ENCODE data around the gene SERGEF. TPM values are rescaled to one million over a fixed set of nuclear protein-coding genes. Genes with fewer than 3 reads are reported as not detected.

Gene SERGEF
- total RNA-seq, 1 donor from 2014 or later: 26.2 TPM

DNA sequence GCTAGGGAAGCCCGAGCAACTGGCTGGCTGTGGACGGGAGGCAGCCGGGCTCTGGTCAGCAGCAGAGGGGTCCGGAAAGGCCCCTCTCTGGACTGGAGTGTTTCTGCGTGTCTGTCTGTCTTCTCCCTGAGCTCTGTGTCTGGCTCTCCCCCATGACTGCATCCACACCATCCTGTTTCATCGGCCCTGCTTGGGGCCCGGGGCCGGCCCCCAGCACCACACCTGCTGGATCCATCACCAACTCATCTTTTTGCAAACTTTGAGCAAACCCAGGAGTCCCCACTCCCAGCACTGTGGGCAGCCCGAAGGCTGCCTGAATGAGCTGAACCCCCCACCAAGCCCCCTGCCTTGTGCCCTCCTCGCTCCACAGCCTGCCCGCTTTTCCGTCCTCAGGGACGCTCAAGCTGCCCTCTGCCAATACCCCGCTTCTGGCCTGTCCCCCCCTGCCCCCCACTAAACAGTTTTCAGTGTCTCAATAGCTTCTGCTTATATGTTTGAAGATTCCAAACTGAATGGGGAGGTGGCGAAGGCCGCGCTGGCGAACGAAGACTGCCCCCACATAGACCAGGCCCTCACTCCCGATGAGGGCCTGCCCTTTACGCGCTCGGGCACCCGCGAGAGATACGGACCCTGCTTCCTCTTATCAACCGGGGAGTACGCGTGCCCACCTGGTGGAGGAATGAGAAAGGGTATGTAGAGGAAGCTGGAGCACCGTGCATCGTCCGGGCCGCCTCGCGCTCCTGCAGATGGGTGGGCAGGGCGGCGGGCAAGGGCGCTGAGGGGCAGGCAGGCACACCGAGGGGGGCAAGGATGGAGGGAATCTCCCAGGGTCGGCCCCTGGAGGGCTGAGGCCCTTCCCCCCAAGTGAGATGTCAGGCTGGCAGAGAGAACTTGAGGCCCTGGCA lies 233.6 kb downstream of the SERGEF start:
- H3K4me3 Mint-ChIP-seq: no peak overlapping the region
- H3K27me3 Mint-ChIP-seq: no peaks in the 10 kb centered on the region
- no peaks in the 10 kb centered on the region for H3K36me3 Mint-ChIP-seq (ENCODE audit: low read depth)
- no peaks in the 10 kb centered on the region for H3K9me3 Mint-ChIP-seq
- no peak overlapping the region for H3K27ac Mint-ChIP-seq
- DNase-seq: no peak
- H3K4me1 Mint-ChIP-seq: no peaks in the 10 kb centered on the region
- intact Hi-C loops (cut with micrococcal nuclease): no loop called here

DNA sequence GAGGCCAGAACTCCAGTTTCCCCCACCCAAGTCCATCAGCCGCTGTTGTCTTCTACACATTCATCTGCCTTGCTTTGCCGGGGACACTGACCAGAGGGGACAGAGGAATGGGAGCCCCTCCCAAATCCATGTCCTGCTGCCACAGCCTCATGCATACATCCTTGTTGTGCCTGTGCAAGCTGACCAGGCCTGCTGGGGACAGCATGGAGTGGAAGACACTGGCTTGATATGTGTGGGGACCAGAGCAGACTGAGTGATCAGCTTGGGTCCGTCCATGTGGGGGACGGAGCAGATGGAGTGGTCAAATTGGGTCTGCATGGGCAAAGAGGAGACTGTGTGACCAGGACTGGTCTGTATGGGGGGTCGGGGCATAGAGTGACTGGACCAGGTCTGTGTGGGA lies 234.5 kb downstream of the SERGEF start:
- no peak overlapping the region for H3K4me3 Mint-ChIP-seq
- no peaks in the 10 kb centered on the region for H3K4me1 Mint-ChIP-seq
- no peak overlapping the region for H3K27ac Mint-ChIP-seq
- no peaks in the 10 kb centered on the region for H3K9me3 Mint-ChIP-seq
- DNase-seq: no peak
- no peaks in the 10 kb centered on the region for H3K36me3 Mint-ChIP-seq (ENCODE audit: low read depth)
- no peaks in the 10 kb centered on the region for H3K27me3 Mint-ChIP-seq
- intact Hi-C loops (cut with micrococcal nuclease): no loop called here

DNA sequence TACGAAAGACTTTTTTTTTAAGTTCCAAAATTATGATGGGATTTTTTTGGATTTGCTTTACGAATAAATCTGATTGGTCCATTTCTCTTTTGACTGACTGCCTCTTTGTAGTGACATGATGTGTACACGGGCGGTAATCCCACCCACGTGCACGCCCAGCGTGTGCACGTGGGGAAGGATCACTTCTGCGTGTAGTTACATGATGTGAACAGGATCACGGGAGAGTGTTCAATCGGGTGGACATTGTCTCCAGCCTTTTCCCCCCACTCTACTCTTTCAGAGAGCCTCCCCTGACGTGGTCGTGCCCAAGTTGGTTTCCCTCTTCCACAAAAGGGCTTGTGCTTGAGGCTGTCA lies 235.1 kb downstream of the SERGEF start:
- intact Hi-C loops (cut with micrococcal nuclease): no loop called here
- Mint-ChIP-seq H3K4me1 (no peaks in the 10 kb centered on the region), H3K4me3 (no peak overlapping the region), H3K36me3 (ENCODE audit: low read depth) (no peaks in the 10 kb centered on the region), H3K9me3 (no peaks in the 10 kb centered on the region), H3K27me3 (no peaks in the 10 kb centered on the region), H3K27ac (no peak overlapping the region)
- no peak for DNase-seq

DNA sequence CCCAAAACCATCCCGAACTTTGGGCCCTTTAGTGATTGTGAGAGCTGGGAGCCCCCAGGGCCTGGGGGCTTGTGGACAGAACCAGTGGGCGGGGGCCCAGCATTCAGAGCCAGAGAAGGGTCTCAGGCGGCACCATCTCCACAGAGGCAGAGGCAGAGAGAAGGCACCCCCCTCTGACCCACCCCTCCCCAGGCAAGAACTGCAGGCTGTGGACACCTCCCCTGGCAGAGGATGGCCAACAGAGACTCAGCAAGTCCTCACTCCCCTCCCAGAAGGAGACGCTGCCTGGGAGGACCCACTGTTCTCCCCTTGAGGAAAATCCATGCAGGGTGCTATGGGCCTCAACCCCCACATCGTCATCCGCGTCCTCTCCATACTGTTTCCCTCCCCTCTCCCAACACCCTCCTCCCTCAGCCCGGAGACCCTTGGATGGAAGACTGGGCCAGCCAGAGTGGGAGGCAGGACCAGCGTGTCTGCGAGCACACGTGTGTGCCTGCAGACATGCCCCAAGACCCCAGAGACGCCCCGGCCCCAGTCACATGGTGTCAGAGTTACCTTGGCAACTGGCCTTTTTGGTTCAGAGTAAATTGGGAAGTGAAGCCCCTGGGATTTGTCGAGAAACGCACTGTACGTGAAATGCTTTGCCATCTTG lies 235.6 kb downstream of the SERGEF start:
- H3K9me3 Mint-ChIP-seq: no peaks in the 10 kb centered on the region
- no peaks in the 10 kb centered on the region for H3K36me3 Mint-ChIP-seq (ENCODE audit: low read depth)
- DNase-seq: no peak
- no peak overlapping the region for H3K27ac Mint-ChIP-seq
- no peak overlapping the region for H3K4me3 Mint-ChIP-seq
- H3K4me1 Mint-ChIP-seq: no peaks in the 10 kb centered on the region
- intact Hi-C loops (cut with micrococcal nuclease): no loop called here
- H3K27me3 Mint-ChIP-seq: no peaks in the 10 kb centered on the region

DNA sequence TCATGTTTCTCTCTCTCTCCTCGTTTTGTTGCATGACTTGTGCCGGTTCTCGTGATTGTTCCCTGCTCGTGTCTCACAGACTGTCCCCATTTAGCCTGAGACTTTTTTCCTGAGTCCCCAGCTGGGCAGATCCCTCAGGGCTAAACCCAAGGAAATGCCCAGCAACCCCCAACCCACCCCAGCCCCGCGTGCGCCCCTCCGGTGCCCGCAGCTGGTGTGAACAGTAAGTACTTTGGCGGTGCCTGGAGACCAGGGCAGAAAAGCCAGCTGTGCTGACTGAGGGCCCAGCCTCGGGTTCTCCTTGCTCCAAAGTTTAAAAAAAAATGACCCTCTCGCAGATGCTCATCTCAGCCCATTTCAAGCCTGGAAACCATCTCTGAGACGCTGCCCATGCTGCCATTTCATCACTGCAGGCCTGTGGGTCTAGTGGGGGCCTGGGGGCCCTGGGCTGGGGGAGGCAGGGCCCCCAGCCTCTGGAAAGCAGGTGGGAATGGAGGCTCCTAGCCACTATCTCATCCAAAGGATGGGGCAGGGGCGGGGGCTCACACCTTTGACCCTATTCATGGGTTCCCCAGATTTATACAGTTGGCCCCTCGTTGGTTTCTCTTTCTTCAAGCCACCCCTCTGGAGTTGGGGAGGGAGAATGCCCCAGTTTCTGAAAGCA lies 236.5 kb downstream of the SERGEF start:
- DNase-seq: no peak
- Mint-ChIP-seq H3K4me3 (no peak overlapping the region), H3K27me3 (no peaks in the 10 kb centered on the region), H3K36me3 (ENCODE audit: low read depth) (no peaks in the 10 kb centered on the region), H3K4me1 (no peaks in the 10 kb centered on the region), H3K9me3 (no peaks in the 10 kb centered on the region), H3K27ac (no peak overlapping the region)
- intact Hi-C loops (cut with micrococcal nuclease): no loop called here

DNA sequence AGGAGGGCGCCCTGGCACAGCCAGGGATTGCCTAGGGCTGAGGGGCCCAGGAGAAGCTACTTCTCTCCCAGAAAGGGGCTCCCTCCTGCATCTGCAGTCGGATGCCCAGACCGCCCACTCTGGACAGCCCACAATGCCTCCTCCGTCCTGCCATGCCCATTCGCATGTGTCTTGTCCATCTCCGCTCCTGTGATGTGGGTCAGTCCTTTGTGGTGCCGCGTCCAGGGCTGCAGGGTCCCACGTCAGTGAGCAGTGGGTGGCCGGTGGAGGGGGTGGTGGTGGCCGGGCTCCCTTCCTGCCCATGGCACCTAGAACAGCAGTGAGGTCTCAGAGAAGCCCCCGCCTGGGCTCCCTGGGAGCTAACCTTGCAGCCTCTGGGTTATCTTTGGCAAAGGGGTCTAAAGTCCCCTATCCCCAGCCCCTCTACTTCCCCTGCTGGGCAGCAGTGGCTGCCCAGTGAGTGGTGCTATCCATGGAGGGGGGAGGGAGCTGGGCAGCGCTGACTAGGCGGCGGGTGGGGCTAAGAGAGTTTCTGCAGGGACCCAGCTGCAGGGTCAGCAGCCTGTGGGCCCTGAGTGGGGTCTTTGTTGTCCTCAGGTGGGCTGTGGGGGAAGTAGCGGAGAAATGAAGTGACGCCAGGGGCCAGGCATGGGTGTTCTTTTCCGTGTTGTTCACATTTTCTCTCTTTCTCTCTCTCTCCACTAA lies 237.2 kb downstream of the SERGEF start:
- intact Hi-C loops (cut with micrococcal nuclease): no loop called here
- Mint-ChIP-seq H3K27me3 (no peaks in the 10 kb centered on the region), H3K36me3 (ENCODE audit: low read depth) (no peaks in the 10 kb centered on the region), H3K27ac (no peak overlapping the region), H3K4me3 (no peak overlapping the region), H3K4me1 (no peaks in the 10 kb centered on the region), H3K9me3 (no peaks in the 10 kb centered on the region)
- DNase-seq: no peak

DNA sequence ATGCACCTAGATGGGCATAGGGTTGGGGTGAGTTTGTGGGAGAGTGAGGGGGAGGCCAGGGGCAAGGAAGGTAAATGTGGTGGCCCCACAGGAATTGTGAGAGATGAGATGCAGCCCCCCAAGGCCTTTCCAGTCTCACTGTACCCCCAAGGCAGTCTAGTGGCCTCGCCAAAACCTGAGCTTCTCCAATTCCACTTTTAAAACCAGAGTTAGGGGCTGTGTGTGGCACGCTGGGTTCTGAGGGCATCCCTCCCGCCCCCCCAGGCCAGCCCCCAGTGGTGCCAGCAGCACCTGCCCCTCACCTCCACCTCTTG lies 237.9 kb downstream of the SERGEF start:
- intact Hi-C loops (cut with micrococcal nuclease): no loop called here
- Mint-ChIP-seq H3K4me3 (no peak overlapping the region), H3K9me3 (no peaks in the 10 kb centered on the region), H3K27me3 (no peaks in the 10 kb centered on the region), H3K36me3 (ENCODE audit: low read depth) (no peaks in the 10 kb centered on the region), H3K27ac (no peak overlapping the region), H3K4me1 (no peaks in the 10 kb centered on the region)
- DNase-seq: no peak

DNA sequence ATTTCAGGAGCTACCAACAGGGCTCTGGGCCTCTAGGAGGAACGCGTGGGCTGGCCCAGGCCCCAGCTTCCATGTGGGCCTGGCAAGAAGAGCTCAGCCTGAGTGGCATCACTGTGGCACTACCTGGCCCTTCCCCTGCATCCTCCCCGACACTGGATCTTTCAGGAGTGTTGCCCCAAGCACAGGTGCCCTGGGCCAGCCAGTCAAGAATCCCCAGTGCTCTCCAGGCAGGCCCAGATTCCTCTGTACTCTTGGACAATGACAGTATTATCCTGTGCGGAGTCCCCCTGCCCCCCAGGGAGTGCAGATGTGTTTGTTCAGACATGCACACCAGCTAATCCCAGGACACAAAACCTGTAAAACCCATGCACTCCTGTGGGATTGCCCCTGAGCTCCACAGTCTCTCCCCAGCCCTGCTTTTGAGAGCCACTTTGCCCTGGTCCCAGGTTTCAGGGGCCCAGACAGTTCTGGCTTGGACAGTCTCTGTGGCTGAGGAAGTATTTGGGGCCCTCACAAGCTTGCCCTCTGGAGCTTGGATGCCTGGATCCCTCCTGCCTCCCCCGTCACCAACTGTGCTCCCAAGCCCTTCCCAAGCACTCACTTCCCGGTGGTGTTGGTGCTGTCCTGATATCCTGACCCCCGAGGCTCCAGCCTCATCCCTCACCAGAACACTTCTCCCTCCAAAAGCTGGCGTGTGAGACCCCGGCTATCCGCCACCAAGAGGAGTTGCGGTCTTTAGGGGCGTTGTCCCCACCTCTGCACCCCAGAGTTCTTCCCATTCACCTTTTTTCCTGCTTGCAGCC lies 238.4 kb downstream of the SERGEF start:
- Mint-ChIP-seq H3K27me3 (no peaks in the 10 kb centered on the region), H3K27ac (no peak overlapping the region), H3K4me3 (no peak overlapping the region), H3K4me1 (no peaks in the 10 kb centered on the region), H3K9me3 (no peaks in the 10 kb centered on the region), H3K36me3 (ENCODE audit: low read depth) (no peaks in the 10 kb centered on the region)
- intact Hi-C loops (cut with micrococcal nuclease): no loop called here
- no peak for DNase-seq

DNA sequence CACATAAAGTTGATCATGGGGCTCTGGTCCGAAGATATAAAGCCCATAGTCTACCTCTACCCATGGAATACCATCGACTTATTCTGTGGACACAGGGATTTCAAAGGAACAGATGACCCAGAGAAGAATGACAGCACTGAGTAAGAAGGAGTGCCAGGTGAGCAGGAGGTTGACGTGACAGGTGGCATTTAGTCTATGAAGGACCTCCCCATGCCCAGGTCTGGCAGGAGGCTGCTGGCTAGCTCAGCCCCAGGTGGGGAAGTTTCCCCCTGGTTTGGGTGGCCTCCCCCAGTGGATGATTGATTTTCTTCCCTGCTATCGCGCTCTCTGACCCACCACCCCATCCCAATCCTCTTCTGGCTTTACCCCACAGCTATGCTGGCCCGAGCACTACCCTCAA lies 239.2 kb downstream of the SERGEF start:
- H3K27ac Mint-ChIP-seq: no peak overlapping the region
- no peaks in the 10 kb centered on the region for H3K4me1 Mint-ChIP-seq
- no peak overlapping the region for H3K4me3 Mint-ChIP-seq
- no peaks in the 10 kb centered on the region for H3K36me3 Mint-ChIP-seq (ENCODE audit: low read depth)
- no peaks in the 10 kb centered on the region for H3K9me3 Mint-ChIP-seq
- intact Hi-C loops (cut with micrococcal nuclease): no loop called here
- no peak for DNase-seq
- H3K27me3 Mint-ChIP-seq: no peaks in the 10 kb centered on the region

DNA sequence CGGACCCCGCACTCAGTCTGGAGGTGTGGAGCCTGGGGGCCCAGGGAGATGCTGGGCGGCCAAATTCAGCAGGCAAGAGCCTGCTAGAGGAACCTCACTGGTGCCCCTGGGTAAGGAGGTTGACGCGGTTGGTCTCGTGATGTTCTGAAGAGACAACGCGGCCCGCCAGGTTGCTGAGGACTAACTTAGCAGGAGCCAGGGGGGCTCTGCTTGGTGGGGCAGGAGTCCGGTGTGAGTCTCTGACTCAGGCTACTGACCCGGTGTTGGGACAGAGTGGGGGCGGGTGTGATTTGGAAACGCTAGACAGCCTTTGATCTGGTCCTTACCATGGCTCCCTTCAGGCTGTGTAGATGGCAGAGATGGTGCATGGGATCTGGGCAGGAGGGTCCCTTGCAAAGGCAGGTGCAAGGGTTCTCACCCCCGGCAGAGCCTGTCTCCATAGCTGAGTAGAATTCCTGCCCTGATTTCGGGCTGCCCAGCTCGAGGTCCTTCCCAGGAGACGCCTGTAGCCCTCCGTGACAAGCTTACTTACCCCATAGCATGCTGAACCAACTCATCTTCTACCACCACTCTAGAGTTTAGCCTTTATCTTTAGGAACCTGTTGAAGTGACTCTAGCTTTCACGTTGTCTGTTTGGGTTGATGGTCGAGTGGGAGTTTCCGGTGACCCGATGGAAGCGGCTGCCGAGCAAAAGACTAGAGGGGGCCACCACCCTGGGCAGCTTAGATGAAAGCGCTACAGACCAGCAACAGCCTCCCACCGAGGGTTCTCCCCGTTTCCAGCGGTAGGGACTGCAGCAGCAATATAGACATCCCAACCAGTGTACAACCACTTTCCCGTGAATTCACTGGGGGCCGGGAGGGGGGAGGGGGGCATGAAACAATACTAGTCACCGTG lies 239.9 kb downstream of the SERGEF start:
- intact Hi-C loops (cut with micrococcal nuclease): no loop called here
- Mint-ChIP-seq H3K4me1 (no peaks in the 10 kb centered on the region), H3K27ac (no peak overlapping the region), H3K27me3 (no peaks in the 10 kb centered on the region), H3K36me3 (ENCODE audit: low read depth) (no peaks in the 10 kb centered on the region), H3K9me3 (no peaks in the 10 kb centered on the region), H3K4me3 (no peak overlapping the region)
- DNase-seq: no peak

DNA sequence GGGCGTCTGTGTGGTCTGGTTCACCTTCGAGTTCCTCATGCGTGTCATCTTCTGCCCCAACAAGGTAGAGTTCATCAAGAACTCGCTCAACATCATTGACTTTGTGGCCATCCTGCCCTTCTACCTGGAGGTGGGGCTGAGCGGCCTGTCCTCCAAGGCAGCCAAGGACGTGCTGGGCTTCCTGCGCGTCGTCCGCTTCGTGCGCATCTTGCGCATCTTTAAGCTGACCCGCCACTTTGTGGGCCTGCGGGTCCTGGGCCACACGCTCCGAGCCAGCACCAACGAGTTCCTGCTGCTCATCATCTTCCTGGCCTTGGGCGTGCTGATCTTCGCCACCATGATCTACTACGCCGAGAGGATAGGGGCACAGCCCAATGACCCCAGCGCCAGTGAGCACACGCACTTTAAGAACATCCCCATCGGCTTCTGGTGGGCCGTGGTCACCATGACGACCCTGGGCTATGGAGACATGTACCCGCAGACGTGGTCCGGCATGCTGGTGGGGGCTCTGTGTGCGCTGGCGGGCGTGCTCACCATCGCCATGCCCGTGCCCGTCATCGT lies 240.9 kb downstream of the SERGEF start:
- no peak for DNase-seq
- H3K27me3 Mint-ChIP-seq: no peaks in the 10 kb centered on the region
- H3K4me1 Mint-ChIP-seq: no peaks in the 10 kb centered on the region
- H3K36me3 Mint-ChIP-seq (ENCODE audit: low read depth): no peaks in the 10 kb centered on the region
- no peak overlapping the region for H3K4me3 Mint-ChIP-seq
- H3K27ac Mint-ChIP-seq: no peak overlapping the region
- no peaks in the 10 kb centered on the region for H3K9me3 Mint-ChIP-seq
- intact Hi-C loops (cut with micrococcal nuclease): no loop called here

DNA sequence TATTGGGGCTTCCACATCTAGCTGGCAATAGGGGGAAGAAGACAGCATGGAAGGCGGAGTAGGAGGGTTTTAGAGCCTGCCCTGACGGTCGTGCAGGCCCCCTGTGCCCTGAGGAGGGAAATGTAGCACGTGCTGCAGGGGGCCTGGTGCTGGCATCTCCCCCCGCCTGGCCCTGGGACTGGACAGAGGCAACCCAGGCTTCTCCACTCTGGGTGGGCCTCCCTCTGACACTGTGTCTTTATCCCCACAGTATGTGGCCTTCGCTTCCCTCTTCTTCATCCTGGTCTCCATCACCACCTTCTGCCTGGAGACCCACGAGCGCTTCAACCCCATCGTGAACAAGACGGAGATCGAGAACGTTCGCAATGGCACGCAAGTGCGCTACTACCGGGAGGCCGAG lies 241.4 kb downstream of the SERGEF start:
- H3K4me3 Mint-ChIP-seq: no peak overlapping the region
- intact Hi-C loops (cut with micrococcal nuclease): no loop called here

More for the DNA sequence above, 241.4 kb downstream of the SERGEF start:
- Mint-ChIP-seq H3K36me3 (ENCODE audit: low read depth) (no peaks in the 10 kb centered on the region), H3K4me1 (no peaks in the 10 kb centered on the region), H3K27me3 (no peaks in the 10 kb centered on the region), H3K9me3 (no peaks in the 10 kb centered on the region), H3K27ac (no peak overlapping the region)
- DNase-seq: no peak
